Mesodermal cell (in vitro differentiated cells): ENCODE results near the gene MRPS2.
A peak's percentile ranks its signal among the peaks of the same experiment; 100 is the strongest.
"Not testable (repeated sequence)": the region's sequence is repeated elsewhere in the genome, so short reads cannot be mapped to it uniquely, and the experiment has no call there.

Experiments
- H3K27ac ChIP-seq: 2 replicates; pipeline ENCODE4 v1.7.0; 2013; ENCODE audit warnings: mild to moderate bottlenecking, low read depth, low read length, moderate library complexity; ENCODE audit not compliant: severe bottlenecking
- H3K36me3 ChIP-seq: 2 replicates; pipeline ENCODE4 v1.7.1; 2013; ENCODE audit warnings: mild to moderate bottlenecking, low read length, moderate library complexity; ENCODE audit not compliant: control insufficient read depth, insufficient read depth
- H3K4me1 ChIP-seq: one replicate; pipeline ENCODE4 v1.7.1; 2013; ENCODE audit warnings: mild to moderate bottlenecking, low read length; ENCODE audit not compliant: insufficient read depth, control insufficient read depth, poor library complexity, severe bottlenecking
- H3K4me3 ChIP-seq: 2 replicates; pipeline ENCODE4 v1.7.0; 2013; ENCODE audit warnings: low read length, control low read depth, mild to moderate bottlenecking; ENCODE audit not compliant: insufficient read depth, poor library complexity, severe bottlenecking; ENCODE audit errors: extremely low read depth
- H3K9me3 ChIP-seq: 2 replicates; pipeline ENCODE4 v1.7.1; 2013; ENCODE audit warnings: mild to moderate bottlenecking, low read length, moderate library complexity; ENCODE audit not compliant: control insufficient read depth
- WGBS, 2 experiments: methylation state at CpG; one replicate each; pipeline ENCODE4 v1.1.5; 2013; ENCODE audit warnings: missing lambda C conversion rate in 2 of 2; ENCODE audit not compliant: insufficient coverage in 2 of 2; 5-methylcytosine and 5-hydroxymethylcytosine counted together

MRPS2 gene

DNA sequence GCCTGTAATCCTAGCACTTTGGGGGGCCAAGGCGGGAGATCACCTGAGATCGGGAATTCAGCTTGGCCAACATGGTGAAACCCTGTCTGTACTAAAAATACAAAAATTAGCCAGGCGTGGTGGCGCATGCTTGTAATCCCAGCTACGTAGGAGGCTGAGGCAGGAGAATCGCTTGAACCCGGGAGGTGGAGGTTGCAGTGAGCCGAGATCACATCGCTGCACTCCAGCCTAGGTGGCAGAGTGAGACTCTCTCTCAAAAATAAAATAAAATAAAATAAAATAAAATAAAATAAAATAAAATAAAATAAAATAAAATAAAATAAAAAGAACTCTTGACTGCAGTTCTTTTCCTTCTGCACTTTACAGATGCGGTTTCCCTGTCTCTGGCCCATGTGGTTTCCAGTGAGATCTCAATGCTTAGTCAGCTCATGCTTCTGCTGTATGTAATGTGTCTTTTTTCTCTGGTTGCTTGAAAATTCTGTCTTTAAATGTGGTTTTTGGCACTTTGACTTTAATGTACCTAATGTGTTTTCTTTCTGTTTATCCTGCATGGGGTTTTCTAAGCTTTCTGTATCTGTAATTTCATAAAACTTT is 28.5 kb downstream of the MRPS2 start:
- not testable (repeated sequence) for H3K9me3 ChIP-seq, H3K27ac ChIP-seq, H3K4me3 ChIP-seq, H3K36me3 ChIP-seq
- WGBS, 2 experiments = 77 to 91% methylated on average over 2 to 5 of the region's 10 CpGs
- H3K4me1 ChIP-seq = peaks cover 11% of the 10 kb centered on the region

DNA sequence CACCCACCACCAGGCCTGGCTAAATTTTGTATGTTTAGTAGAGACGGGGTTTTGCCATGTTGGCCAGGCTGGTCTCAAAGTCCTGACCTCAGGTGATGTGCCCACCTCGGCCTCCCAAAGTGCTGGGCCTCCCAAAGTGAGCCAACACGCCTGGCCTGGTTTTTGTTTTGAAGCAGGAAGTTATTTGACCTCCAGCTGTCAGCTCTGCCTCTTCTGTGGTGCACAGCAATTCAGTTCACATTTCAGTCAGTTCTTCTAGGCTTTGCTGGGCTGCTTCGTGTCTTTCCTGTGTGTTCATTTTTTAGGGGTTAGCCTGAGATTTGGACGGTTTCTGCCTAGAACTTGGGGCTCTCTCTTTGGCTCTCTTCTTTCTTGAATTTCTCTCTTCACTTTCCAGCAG is 29.7 kb downstream of the MRPS2 start:
- H3K4me1 ChIP-seq = peaks cover 8% of the 10 kb centered on the region
- WGBS, 2 experiments = 78 to 91% methylated on average over 3 to 5 of the region's 5 CpGs
- H3K4me3 ChIP-seq = no peak overlapping the region
- no peak overlapping the region for H3K27ac ChIP-seq
- H3K9me3 ChIP-seq = no peaks in the 10 kb centered on the region
- no peaks in the 10 kb centered on the region for H3K36me3 ChIP-seq

DNA sequence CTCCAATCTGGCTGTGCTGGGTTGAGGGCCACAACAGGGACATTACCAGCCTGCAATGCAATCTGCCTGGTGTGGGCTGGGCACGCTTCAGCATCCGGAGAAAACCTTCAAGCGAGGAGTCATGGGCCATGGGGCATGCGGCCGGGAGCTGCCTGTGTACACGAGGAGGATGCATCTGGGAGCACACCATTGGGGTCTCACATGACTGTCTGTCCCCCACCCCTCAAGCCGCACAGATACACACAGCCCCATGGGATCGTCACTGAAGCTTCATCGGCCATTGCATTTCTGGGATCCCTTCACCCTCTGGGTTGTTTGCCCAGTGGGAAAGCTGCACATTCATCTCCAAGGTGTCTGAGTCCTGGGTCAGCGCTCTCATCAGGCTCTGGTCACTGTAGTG is 30.6 kb downstream of the MRPS2 start:
- no peaks in the 10 kb centered on the region for H3K9me3 ChIP-seq
- H3K36me3 ChIP-seq = no peaks in the 10 kb centered on the region
- H3K27ac ChIP-seq = no peak overlapping the region
- peaks cover 11% of the 10 kb centered on the region for H3K4me1 ChIP-seq
- H3K4me3 ChIP-seq = no peak overlapping the region
- WGBS, 2 experiments = 91 to 97% methylated on average over 8 to 10 of the region's 10 CpGs

DNA sequence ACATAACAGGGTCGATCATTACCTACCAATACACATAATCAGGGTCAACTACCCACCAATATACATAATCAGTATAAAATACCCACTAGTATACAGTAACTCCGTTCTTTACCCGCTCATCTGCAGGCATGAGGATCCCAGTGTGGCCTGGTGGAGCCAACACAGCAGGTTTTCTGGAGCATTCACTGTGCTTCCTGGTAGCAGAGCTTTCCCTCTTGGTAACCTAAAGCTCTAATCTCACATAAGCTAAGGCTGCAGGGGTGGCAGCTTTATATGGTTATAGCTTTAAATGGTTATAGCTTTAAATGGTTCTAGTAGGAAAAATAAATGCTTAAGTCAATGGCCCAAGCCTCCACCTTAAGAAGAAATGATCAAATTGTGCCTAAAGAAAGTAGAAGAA is 32.6 kb downstream of the MRPS2 start:
- peaks cover 4% of the 10 kb centered on the region for H3K4me1 ChIP-seq
- H3K4me3 ChIP-seq = no peak overlapping the region
- no peak overlapping the region for H3K27ac ChIP-seq
- 89 to 92% methylated on average over 3 of the region's 3 CpGs for WGBS, 2 experiments
- no peaks in the 10 kb centered on the region for H3K36me3 ChIP-seq
- no peaks in the 10 kb centered on the region for H3K9me3 ChIP-seq

DNA sequence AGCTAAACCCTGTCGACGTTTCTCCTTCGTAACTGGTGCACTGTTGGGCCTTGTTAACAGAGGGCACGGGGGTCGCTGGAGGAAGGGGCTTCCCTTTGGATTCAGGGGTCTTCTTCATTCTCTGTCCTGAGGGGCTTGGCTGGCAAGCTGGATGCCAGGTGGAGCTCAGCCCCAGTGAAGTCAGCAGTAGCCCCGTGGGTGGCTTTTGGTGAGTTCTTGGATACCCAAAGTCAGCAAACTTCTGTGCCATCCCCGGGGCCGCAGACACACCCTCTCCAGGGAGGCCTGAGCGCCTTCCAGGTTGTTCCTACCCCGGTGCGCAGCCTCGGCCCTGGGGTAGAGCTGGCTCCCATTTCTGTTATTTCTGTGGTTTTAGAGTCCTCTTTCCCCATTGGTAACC is 33.2 kb downstream of the MRPS2 start:
- 89 to 91% methylated on average over 9 to 11 of the region's 12 CpGs for WGBS, 2 experiments
- Histone ChIP-seq H3K36me3 (no peaks in the 10 kb centered on the region), H3K4me1 (peaks cover 4% of the 10 kb centered on the region), H3K4me3 (no peak overlapping the region), H3K27ac (no peak overlapping the region), H3K9me3 (no peaks in the 10 kb centered on the region)

DNA sequence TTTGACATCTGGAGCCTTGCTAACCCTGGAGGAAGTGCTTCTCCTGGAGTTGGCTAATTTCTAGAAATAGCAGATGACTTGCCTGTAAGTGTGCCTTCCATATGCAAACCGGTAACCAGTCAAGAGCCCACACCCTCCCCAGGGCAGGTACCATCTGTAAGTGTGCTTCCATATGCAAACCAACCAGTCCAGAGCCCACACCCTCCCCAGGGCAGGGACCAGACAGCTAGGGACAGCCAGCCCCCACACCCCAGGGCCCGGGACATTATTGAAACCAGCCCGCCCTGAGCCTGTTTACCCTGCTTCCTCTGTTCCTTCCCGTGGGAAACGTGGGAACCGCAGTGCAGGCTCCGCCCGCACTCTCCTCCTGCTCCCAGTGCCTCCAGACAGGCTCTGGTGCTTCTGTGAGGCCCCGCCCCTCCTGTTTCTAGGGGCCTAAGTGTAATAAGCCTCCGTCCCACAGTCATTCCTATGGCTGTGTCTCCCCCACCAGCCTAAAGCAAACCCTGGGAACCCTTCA is 33.8 kb downstream of the MRPS2 start:
- WGBS, 2 experiments = 65 to 66% methylated on average over 8 to 10 of the region's 10 CpGs
- H3K27ac ChIP-seq = not testable (repeated sequence)

DNA sequence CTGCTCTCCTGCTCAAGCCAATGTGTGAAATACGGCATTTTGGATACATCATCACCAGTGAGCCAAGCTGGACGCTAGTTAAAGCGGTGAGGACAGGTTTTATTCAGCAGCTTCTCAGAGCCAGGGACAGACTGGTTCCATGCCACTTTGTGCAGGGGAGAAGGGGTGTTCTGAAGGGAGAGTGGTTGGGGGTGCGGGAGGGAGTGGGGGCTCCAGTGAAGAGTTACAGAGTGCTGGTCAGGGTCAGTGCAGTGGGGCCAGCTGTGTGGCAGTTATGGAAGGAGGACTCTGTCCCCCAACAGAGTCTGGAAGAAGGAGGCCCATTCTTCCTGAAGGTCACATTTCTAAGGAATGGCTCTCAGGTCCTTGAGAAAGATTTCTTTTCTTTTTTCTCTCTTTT is 34.3 kb downstream of the MRPS2 start:
- H3K36me3 ChIP-seq, H3K9me3 ChIP-seq, H3K4me1 ChIP-seq, H3K4me3 ChIP-seq, H3K27ac ChIP-seq: not testable (repeated sequence)
- 93 to 98% methylated on average over 4 of the region's 4 CpGs for WGBS, 2 experiments

More for the DNA sequence above, 33.8 kb downstream of the MRPS2 start:
- not testable (repeated sequence) for H3K9me3 ChIP-seq, H3K36me3 ChIP-seq, H3K4me3 ChIP-seq, H3K4me1 ChIP-seq

DNA sequence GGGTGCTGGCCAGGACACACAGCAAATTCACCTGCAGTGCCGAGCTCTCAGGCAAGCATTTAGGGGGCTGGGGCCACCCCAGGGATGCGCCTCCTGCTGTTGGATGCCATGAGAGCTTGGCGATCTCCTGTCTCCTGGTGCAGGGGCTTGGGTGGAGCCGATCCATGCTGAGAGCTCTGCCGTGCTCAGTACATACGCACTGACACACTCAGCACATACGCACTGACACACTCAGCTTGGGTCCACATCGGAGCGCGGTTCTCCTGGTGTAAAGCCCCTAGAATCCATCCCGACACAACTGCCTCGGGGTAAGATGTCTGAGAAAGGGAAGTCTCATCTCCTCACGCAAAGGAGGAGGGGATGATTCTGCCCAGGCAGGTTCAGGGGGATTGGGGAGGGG is 35.1 kb downstream of the MRPS2 start:
- not testable (repeated sequence) for H3K36me3 ChIP-seq, H3K9me3 ChIP-seq, H3K4me3 ChIP-seq, H3K27ac ChIP-seq, H3K4me1 ChIP-seq
- WGBS, 2 experiments = 88 to 91% methylated on average over 3 to 11 of the region's 13 CpGs

DNA sequence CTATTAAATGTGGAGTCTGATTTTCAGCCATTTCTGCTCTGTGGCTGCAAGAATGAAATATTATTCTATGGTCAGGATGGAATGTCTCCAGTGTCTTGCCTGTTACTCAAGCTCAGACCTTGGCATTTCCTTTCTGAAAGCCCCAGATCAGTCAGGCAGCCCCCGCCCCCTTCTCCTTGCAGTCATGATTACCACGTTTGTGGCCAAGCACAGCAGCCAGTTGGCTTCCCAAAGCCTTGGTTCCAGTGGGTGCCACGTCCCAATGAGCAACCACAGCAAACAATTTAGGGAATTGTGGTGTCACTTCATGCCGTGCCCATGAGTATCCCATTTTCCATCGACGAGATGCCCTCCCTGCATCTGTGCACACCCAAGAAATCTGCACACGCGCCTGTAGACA is 35.7 kb downstream of the MRPS2 start:
- H3K36me3 ChIP-seq = no peaks in the 10 kb centered on the region
- no peak overlapping the region for H3K27ac ChIP-seq
- WGBS, 2 experiments = 76 to 96% methylated on average over 4 to 6 of the region's 8 CpGs
- H3K4me1 ChIP-seq = peaks cover 6% of the 10 kb centered on the region
- no peaks in the 10 kb centered on the region for H3K9me3 ChIP-seq
- H3K4me3 ChIP-seq = no peak overlapping the region

DNA sequence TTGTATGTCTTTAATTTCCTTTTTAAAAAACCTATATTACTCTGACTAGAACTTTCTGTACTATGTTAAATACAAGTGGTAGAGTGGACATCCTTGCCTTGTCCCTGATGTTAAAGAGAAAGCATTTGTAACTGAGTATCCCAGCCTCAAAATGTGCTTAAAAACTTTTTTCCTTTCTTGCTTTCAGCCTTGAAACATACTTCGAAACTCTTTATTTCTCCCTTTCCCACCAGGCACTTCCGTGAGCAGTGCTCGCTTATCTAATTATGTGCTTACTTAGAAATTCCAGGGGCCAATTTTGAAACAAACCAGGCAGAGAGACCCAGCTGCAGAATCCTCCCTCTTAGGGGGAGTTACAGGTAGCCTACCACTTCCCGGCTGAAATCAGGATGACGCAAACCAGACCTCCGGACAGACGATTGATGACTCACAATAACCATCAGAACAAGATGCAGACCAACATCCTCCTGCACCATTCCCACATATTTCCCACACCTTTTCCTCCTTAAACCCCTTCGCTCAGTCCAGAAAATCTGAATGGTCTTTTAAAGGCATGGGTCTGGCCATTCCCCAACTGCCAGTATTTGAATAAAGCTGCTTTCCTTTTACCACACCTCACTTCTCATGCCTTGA is 42.9 kb downstream of the MRPS2 start:
- Histone ChIP-seq H3K27ac (peak overlapping the region; percentile 91), H3K4me1 (peaks cover 11% of the 10 kb centered on the region)
- 59 to 87% methylated on average over 3 to 5 of the region's 8 CpGs for WGBS, 2 experiments
- not testable (repeated sequence) for H3K4me3 ChIP-seq, H3K9me3 ChIP-seq, H3K36me3 ChIP-seq

DNA sequence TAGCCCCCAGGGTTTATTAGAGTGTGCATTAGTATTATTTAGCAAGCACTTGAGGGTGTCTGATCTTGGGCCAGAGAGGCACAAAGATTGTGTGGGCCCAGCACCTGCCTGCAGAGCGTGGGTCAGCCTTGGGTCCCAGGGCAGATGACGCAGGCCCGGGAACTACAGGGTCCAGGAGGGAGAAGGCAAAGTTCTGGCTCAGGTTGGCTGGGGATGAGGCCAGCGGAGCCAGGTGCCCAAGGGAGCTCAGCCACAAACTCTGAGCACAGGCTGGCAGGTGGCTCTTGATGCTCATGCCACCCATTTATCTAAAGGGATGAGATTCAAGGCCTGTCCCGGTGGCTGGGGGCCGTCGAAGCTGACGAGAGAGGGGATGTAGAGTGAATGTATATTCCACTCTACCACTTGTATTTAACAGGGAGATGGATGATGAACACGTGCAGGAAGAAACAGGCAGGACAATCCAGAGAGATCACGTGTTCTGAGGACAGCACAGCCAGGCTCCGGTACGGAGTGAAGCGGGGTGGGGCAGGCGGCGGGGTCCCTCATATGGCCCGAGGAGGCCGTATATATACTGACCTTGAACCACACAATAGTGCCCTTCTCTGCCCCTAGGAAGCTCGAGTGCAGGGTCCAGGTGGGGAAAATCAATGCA is 44.6 kb downstream of the MRPS2 start:
- WGBS, 2 experiments = 95 to 96% methylated on average over 7 to 16 of the region's 18 CpGs
- no peak overlapping the region for H3K4me3 ChIP-seq
- no peaks in the 10 kb centered on the region for H3K36me3 ChIP-seq

More for the DNA sequence above, 44.6 kb downstream of the MRPS2 start:
- Histone ChIP-seq H3K9me3 (no peaks in the 10 kb centered on the region), H3K4me1 (peaks cover 11% of the 10 kb centered on the region), H3K27ac (no peak overlapping the region)
